HCT116 (cell line): ENCODE measurements around the gene YKT6. TPM values are rescaled to one million over a fixed set of nuclear protein-coding genes. Genes with fewer than 3 reads are reported as not detected.

Source experiments
- ATAC-seq: fragments of 200-7000 bp; cut with Tn5 transposase; 2 replicates; pipeline ENCODE4 v1.9.1; 2020; ENCODE audit warnings: mild to moderate bottlenecking, moderate library complexity
- BruUV-seq: library from RNA; stranded (reverse); fragments of 400-500 nt; replicated peaks from 2 replicates; lab custom pipeline; 2021; lab: Mats Ljungman, UMichigan
- CTCF ChIA-PET: fragments of 300-600 bp; sonication (Branson Sonifier 250); formaldehyde crosslinking; loops from one replicate; lab custom pipeline; 2021; ENCODE audit warnings: antibody characterized with exemption; lab: Charles Lee
- POLR2A ChIA-PET: fragments of 300-600, 350-600 bp; sonication (Branson Sonifier 250); formaldehyde crosslinking; loops from one replicate; lab custom pipeline; 2021; ENCODE audit warnings: antibody characterized with exemption; lab: Charles Lee
- RAD21 ChIA-PET, 2 experiments: fragments of 300-600 bp; sonication (Branson Sonifier 250); formaldehyde crosslinking; loops; one replicate each; lab custom pipeline; 2023; ENCODE audit warnings: low total read pairs in 2 of 2; ENCODE audit not compliant: uncharacterized antibody in 2 of 2, unreplicated experiment in 2 of 2, low non-redundant PET in 1 of 2; lab: Charles Lee
- DNase-seq: peaks from one replicate; pipeline ENCODE4 v3.0.0-alpha.2; 2010; ENCODE audit warnings: low read depth, low spot score
- H2AFZ ChIP-seq: fragments of 200-600 bp; shearing (Covaris generic), sonication (generic); 2 replicates; pipeline ENCODE4 v1.6.1; 2017; ENCODE audit warnings: low read depth, mixed run types, mixed read lengths, antibody characterized with exemption, low read length; ENCODE audit not compliant: poor library complexity, severe bottlenecking
- H3K27ac ChIP-seq: 2 replicates; pipeline ENCODE4 v1.5.1; 2012; ENCODE audit warnings: low read depth, low read length
- H3K27me3 ChIP-seq: fragments of 200-600 bp; sonication (generic); 2 replicates; pipeline ENCODE4 v1.6.1; 2016; ENCODE audit warnings: mixed run types, low read length, mixed read lengths; ENCODE audit not compliant: insufficient read depth
- H3K36me3 ChIP-seq, 2 experiments: fragments of 200-500 bp in 1 of 2; fragments of 200-600 bp in 1 of 2; sonication (Bioruptor generic) in 1 of 2; sonication (generic) in 1 of 2; 2 replicates each; pipeline versions ENCODE4 v1.5.1 to v1.6.1; 2014 to 2016; ENCODE audit warnings: low read length in 2 of 2, inconsistent platforms in 1 of 2, mixed read lengths in 1 of 2, mixed run types in 1 of 2; ENCODE audit not compliant: insufficient read depth in 2 of 2, control insufficient read depth in 1 of 2
- H3K4me1 ChIP-seq, 2 experiments: fragments of 200-600 bp in 1 of 2; sonication (generic) in 1 of 2; 2 replicates each; pipeline versions ENCODE4 v1.5.1 to v1.6.1; 2012 to 2017; ENCODE audit warnings: low read length in 2 of 2, inconsistent platforms in 1 of 2, mild to moderate bottlenecking in 1 of 2, mixed read lengths in 1 of 2, mixed run types in 1 of 2, moderate library complexity in 1 of 2; ENCODE audit not compliant: insufficient read depth in 2 of 2, control insufficient read depth in 1 of 2
- H3K4me2 ChIP-seq: fragments of 200-600 bp; sonication (generic); 2 replicates; pipeline ENCODE4 v1.6.1; 2017; ENCODE audit warnings: mixed run types, low read length, mixed read lengths
- H3K4me3 ChIP-seq, 2 experiments: fragments of 200-600 bp in 1 of 2; sonication (generic) in 1 of 2; replicated peaks in 1 of 2; 2 replicates each; pipeline ENCODE4 v1.5.1; 2011 to 2016; ENCODE audit warnings: low read length in 2 of 2, control low read depth in 1 of 2, low read depth in 1 of 2, mild to moderate bottlenecking in 1 of 2, mixed read lengths in 1 of 2, mixed run types in 1 of 2
- H3K79me2 ChIP-seq: fragments of 200-600 bp; sonication (generic); 2 replicates; pipeline ENCODE4 v1.6.1; 2017; ENCODE audit warnings: mild to moderate bottlenecking, mixed run types, low read length, moderate library complexity, mixed read lengths; ENCODE audit not compliant: insufficient read depth
- H3K9ac ChIP-seq: fragments of 200-600 bp; sonication (generic); 2 replicates; pipeline ENCODE4 v1.6.1; 2016; ENCODE audit warnings: low read length, mixed read lengths
- H3K9me2 ChIP-seq: fragments of 200-600 bp; sonication (generic), shearing (Covaris generic); 2 replicates; pipeline ENCODE4 v1.6.1; 2017; ENCODE audit warnings: mixed run types, mild to moderate bottlenecking, moderate library complexity; ENCODE audit not compliant: insufficient read depth
- H3K9me3 ChIP-seq, 2 experiments: fragments of 200-500 bp in 1 of 2; fragments of 200-600 bp in 1 of 2; sonication (Bioruptor generic) in 1 of 2; sonication (generic) in 1 of 2; 2 replicates each; pipeline ENCODE4 v1.6.1; 2014 to 2017; ENCODE audit warnings: low read length in 2 of 2, mixed read lengths in 2 of 2, inconsistent platforms in 1 of 2, low read depth in 1 of 2, mild to moderate bottlenecking in 1 of 2, mixed run types in 1 of 2, moderate library complexity in 1 of 2; ENCODE audit not compliant: control insufficient read depth in 1 of 2, insufficient read depth in 1 of 2
- H4K20me1 ChIP-seq: fragments of 200-600 bp; sonication (generic), shearing (Covaris generic); 2 replicates; pipeline ENCODE4 v1.6.1; 2017; ENCODE audit warnings: mixed run types, mild to moderate bottlenecking, moderate library complexity; ENCODE audit not compliant: insufficient read depth
- CTCF ChIP-seq, 3 experiments: fragments of 200-600 bp in 1 of 3; sonication (generic) in 1 of 3; IDR thresholded peaks in 2 of 3; conservative IDR thresholded peaks in 1 of 3; 2 replicates each; pipeline ENCODE4 v1.5.1; 2012 to 2017; ENCODE audit warnings: low read depth in 2 of 3, low read length in 2 of 3, antibody characterized with exemption in 1 of 3, borderline replicate concordance in 1 of 3, control low read depth in 1 of 3, mild to moderate bottlenecking in 1 of 3, mixed read lengths in 1 of 3, mixed run types in 1 of 3, moderate library complexity in 1 of 3; ENCODE audit not compliant: insufficient read depth in 1 of 3
- MAX ChIP-seq: IDR thresholded peaks from 2 replicates; pipeline ENCODE4 v1.6.1; 2012
- POLR2AphosphoS5 ChIP-seq: IDR thresholded peaks from 2 replicates; pipeline ENCODE4 v1.6.1; 2011; ENCODE audit warnings: mild to moderate bottlenecking, low read depth, low read length, moderate library complexity
- RAD21 ChIP-seq: IDR thresholded peaks from 2 replicates; pipeline ENCODE4 v1.6.1; 2012; ENCODE audit warnings: low read depth, mild to moderate bottlenecking
- REST ChIP-seq: IDR thresholded peaks from 2 replicates; pipeline ENCODE4 v1.6.1; 2012; ENCODE audit warnings: low read depth
- ZFX ChIP-seq: fragments of 450-650 bp; IDR thresholded peaks from 2 replicates; pipeline ENCODE4 v1.6.1; 2017
- intact Hi-C: fragments of 100-400 bp; cut with micrococcal nuclease; formaldehyde crosslinking; loops from 2 replicates; pipeline ENCODE4 v1.10.0; 2022
- total RNA-seq: library from RNA; stranded (reverse); gene quantifications from one replicate; pipeline ENCODE4 v1.2.1, GENCODE V29; 2021; ENCODE audit not compliant: unreplicated experiment
- TF ChIP-seq, protein P1 (sequence below): IDR thresholded peaks from 2 replicates; pipeline ENCODE4 v1.6.1; 2012
- TF ChIP-seq, protein P2 (sequence below): IDR thresholded peaks from 2 replicates; pipeline ENCODE4 v1.6.1; 2011; ENCODE audit warnings: mild to moderate bottlenecking, low read length, moderate library complexity; ENCODE audit not compliant: insufficient replicate concordance; ENCODE audit errors: extremely low read depth

YKT6 gene
- total RNA-seq, 1 experiment from 2014 or later: 84.8 TPM

- TF ChIP-seq REST (no peak), CTCF (IDR thresholded peaks at IDR 0.05 in 2 of 3, conservative IDR thresholded peaks at IDR 0.05 in 1 of 3; ENCODE audit: borderline replicate concordance in 1 of 3, insufficient read depth in 1 of 3, low read depth in 2 of 3, low read length in 2 of 3) (no peak), MAX (no peak), ZFX (no peak), POLR2AphosphoS5 (no peak)
- TF ChIP-seq, protein P1, sequence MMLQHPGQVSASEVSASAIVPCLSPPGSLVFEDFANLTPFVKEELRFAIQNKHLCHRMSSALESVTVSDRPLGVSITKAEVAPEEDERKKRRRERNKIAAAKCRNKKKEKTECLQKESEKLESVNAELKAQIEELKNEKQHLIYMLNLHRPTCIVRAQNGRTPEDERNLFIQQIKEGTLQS: no peak
Observed at GRCh38 chr7:44242091-44242490, 41.3 kb downstream of the YKT6 start (continued).

DNA sequence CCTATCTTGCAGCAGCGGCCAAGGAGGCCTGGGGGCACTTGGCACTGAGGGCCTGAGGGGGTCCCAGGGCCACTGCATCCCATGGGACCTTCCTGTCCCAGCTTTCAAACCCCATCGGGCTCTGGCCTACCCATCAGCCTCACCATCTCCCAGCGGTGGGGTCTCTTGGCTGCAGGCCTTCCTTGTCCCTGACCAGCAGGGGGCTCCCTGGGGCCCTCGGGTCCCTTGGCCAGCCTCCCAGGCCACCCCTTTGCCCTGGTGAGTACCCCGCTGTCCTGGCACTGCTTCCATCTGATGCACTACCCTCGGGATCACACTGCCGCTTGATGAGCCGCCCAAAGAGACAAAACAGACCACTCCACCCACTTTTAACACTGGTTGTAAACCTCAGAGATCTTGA is 43.5 kb downstream of the YKT6 start:
- Histone ChIP-seq H3K9me2 (no peaks in the 10 kb centered on the region), H3K4me2 (no peak overlapping the region), H3K27me3 (no peaks in the 10 kb centered on the region), H3K79me2 (no peaks in the 10 kb centered on the region), H3K9me3 (no peaks in the 10 kb centered on the region), H3K4me3 (no peak overlapping the region), H3K36me3 (no peaks in the 10 kb centered on the region), H4K20me1 (no peaks in the 10 kb centered on the region), H3K9ac (no peak overlapping the region), H2AFZ (no peak overlapping the region), H3K27ac (no peak overlapping the region), H3K4me1 (peaks cover 0 to 5% of the 10 kb centered on the region in 2 experiments; a peak in 1 of 4 replicates)
- no TSS peak for BruUV-seq
- CTCF ChIA-PET: no interaction called here
- RAD21 ChIA-PET: no interaction called here
- ATAC-seq: peak; percentile 41; the same call in 1 of the 2 replicates
- intact Hi-C loops: loop anchor here (5.0 kb wide), 1 partner anchor 893 kb away; no protein-coding TSS in a partner anchor
- TF ChIP-seq POLR2AphosphoS5 (no peak), CTCF (IDR thresholded peaks at IDR 0.05 in 2 of 3, conservative IDR thresholded peaks at IDR 0.05 in 1 of 3; ENCODE audit: borderline replicate concordance in 1 of 3, insufficient read depth in 1 of 3, low read depth in 2 of 3, low read length in 2 of 3) (peak; percentile 36 to 66 (median 56); a peak in 5 of 6 replicates), RAD21 (peak; percentile 49)
- TF ChIP-seq, protein P2, sequence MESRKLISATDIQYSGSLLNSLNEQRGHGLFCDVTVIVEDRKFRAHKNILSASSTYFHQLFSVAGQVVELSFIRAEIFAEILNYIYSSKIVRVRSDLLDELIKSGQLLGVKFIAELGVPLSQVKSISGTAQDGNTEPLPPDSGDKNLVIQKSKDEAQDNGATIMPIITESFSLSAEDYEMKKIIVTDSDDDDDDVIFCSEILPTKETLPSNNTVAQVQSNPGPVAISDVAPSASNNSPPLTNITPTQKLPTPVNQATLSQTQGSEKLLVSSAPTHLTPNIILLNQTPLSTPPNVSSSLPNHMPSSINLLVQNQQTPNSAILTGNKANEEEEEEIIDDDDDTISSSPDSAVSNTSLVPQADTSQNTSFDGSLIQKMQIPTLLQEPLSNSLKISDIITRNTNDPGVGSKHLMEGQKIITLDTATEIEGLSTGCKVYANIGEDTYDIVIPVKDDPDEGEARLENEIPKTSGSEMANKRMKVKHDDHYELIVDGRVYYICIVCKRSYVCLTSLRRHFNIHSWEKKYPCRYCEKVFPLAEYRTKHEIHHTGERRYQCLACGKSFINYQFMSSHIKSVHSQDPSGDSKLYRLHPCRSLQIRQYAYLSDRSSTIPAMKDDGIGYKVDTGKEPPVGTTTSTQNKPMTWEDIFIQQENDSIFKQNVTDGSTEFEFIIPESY: no peak
- POLR2A ChIA-PET: no interaction called here
- DNase-seq: no peak
